Measurements from ENCODE around the gene MAS1L.
A peak's percentile ranks its signal among the peaks of the same experiment; 100 is the strongest.

MAS1L gene

GRCh38 chr6:29524444-29525310 lies 36.9 kb upstream of the MAS1L start:
- WGBS (ENCODE audit: insufficient coverage, insufficient read length), result no CpG with 5 or more reads among the region's 7 CpGs
- Histone ChIP-seq H3K4me1 (ENCODE audit: control insufficient read depth, insufficient read depth, low read length) (no peaks in the 10 kb centered on the region), H3K9me3 (ENCODE audit: control insufficient read depth, insufficient read depth, low read length) (no peaks in the 10 kb centered on the region), H3K27me3 (ENCODE audit: control insufficient read depth, insufficient read depth, low read length) (no peaks in the 10 kb centered on the region), H3K36me3 (ENCODE audit: control insufficient read depth, insufficient read depth, low read length) (no peaks in the 10 kb centered on the region), H3K27ac (ENCODE audit: low read length) (no peak overlapping the region), H3K4me3 (ENCODE audit: low read length) (no peak overlapping the region)
- DNase-seq (ENCODE audit: low read depth, low spot score), result peak; percentile 11

GRCh38 chr6:29524044-29524443 lies 36.3 kb upstream of the MAS1L start:
- Histone ChIP-seq H3K36me3 (ENCODE audit: control insufficient read depth, insufficient read depth, low read length) (no peaks in the 10 kb centered on the region), H3K4me1 (ENCODE audit: control insufficient read depth, insufficient read depth, low read length) (no peaks in the 10 kb centered on the region), H3K9me3 (ENCODE audit: control insufficient read depth, insufficient read depth, low read length) (no peaks in the 10 kb centered on the region), H3K27ac (ENCODE audit: low read length) (no peak overlapping the region), H3K4me3 (ENCODE audit: low read length) (no peak overlapping the region), H3K27me3 (ENCODE audit: control insufficient read depth, insufficient read depth, low read length) (no peaks in the 10 kb centered on the region)
- WGBS (ENCODE audit: insufficient coverage, insufficient read length), result no CpG with 5 or more reads among the region's 2 CpGs
- no peak for DNase-seq (ENCODE audit: low read depth, low spot score)

GRCh38 chr6:29522227-29522626 lies 34.5 kb upstream of the MAS1L start:
- H3K4me1 ChIP-seq (ENCODE audit: control insufficient read depth, insufficient read depth, low read length), result no peaks in the 10 kb centered on the region
- no peaks in the 10 kb centered on the region for H3K36me3 ChIP-seq (ENCODE audit: control insufficient read depth, insufficient read depth, low read length)
- no peak overlapping the region for H3K27ac ChIP-seq (ENCODE audit: low read length)
- no CpG with 5 or more reads among the region's 2 CpGs for WGBS (ENCODE audit: insufficient coverage, insufficient read length)
- DNase-seq (ENCODE audit: low read depth, low spot score), result no peak
- H3K9me3 ChIP-seq (ENCODE audit: control insufficient read depth, insufficient read depth, low read length), result no peaks in the 10 kb centered on the region
- no peaks in the 10 kb centered on the region for H3K27me3 ChIP-seq (ENCODE audit: control insufficient read depth, insufficient read depth, low read length)
- H3K4me3 ChIP-seq (ENCODE audit: low read length), result no peak overlapping the region

- Histone ChIP-seq H3K36me3 (ENCODE audit: control insufficient read depth, insufficient read depth, low read length) (no peaks in the 10 kb centered on the region), H3K9me3 (ENCODE audit: control insufficient read depth, insufficient read depth, low read length) (no peaks in the 10 kb centered on the region), H3K4me1 (ENCODE audit: control insufficient read depth, insufficient read depth, low read length) (no peaks in the 10 kb centered on the region), H3K27ac (ENCODE audit: low read length) (no peak overlapping the region), H3K4me3 (ENCODE audit: low read length) (no peak overlapping the region), H3K27me3 (ENCODE audit: control insufficient read depth, insufficient read depth, low read length) (no peaks in the 10 kb centered on the region)
- no CpG with 5 or more reads among the region's 8 CpGs for WGBS (ENCODE audit: insufficient coverage, insufficient read length)
- no peak for DNase-seq (ENCODE audit: low read depth, low spot score)
Observed at GRCh38 chr6:29521006-29521680, 33.4 kb upstream of the MAS1L start.

GRCh38 chr6:29520232-29520631 lies 32.5 kb upstream of the MAS1L start:
- Histone ChIP-seq H3K4me1 (ENCODE audit: control insufficient read depth, insufficient read depth, low read length) (no peaks in the 10 kb centered on the region), H3K27me3 (ENCODE audit: control insufficient read depth, insufficient read depth, low read length) (no peaks in the 10 kb centered on the region), H3K36me3 (ENCODE audit: control insufficient read depth, insufficient read depth, low read length) (no peaks in the 10 kb centered on the region), H3K27ac (ENCODE audit: low read length) (no peak overlapping the region), H3K9me3 (ENCODE audit: control insufficient read depth, insufficient read depth, low read length) (no peaks in the 10 kb centered on the region), H3K4me3 (ENCODE audit: low read length) (no peak overlapping the region)
- DNase-seq (ENCODE audit: low read depth, low spot score), result no peak
- WGBS (ENCODE audit: insufficient coverage, insufficient read length), result no CpG with 5 or more reads among the region's 4 CpGs

GRCh38 chr6:29519291-29520010 lies 31.7 kb upstream of the MAS1L start:
- Histone ChIP-seq H3K4me3 (ENCODE audit: low read length) (no peak overlapping the region), H3K36me3 (ENCODE audit: control insufficient read depth, insufficient read depth, low read length) (no peaks in the 10 kb centered on the region), H3K9me3 (ENCODE audit: control insufficient read depth, insufficient read depth, low read length) (no peaks in the 10 kb centered on the region), H3K27me3 (ENCODE audit: control insufficient read depth, insufficient read depth, low read length) (no peaks in the 10 kb centered on the region), H3K27ac (ENCODE audit: low read length) (no peak overlapping the region), H3K4me1 (ENCODE audit: control insufficient read depth, insufficient read depth, low read length) (no peaks in the 10 kb centered on the region)
- WGBS (ENCODE audit: insufficient coverage, insufficient read length), result no CpG with 5 or more reads among the region's 6 CpGs
- no peak for DNase-seq (ENCODE audit: low read depth, low spot score)

- H3K9me3 ChIP-seq (ENCODE audit: control insufficient read depth, insufficient read depth, low read length), result no peaks in the 10 kb centered on the region
- no peaks in the 10 kb centered on the region for H3K36me3 ChIP-seq (ENCODE audit: control insufficient read depth, insufficient read depth, low read length)
- H3K27me3 ChIP-seq (ENCODE audit: control insufficient read depth, insufficient read depth, low read length), result no peaks in the 10 kb centered on the region
- DNase-seq (ENCODE audit: low read depth, low spot score), result no peak
- H3K27ac ChIP-seq (ENCODE audit: low read length), result no peak overlapping the region
- H3K4me1 ChIP-seq (ENCODE audit: control insufficient read depth, insufficient read depth, low read length), result no peaks in the 10 kb centered on the region
- WGBS (ENCODE audit: insufficient coverage, insufficient read length), result no CpG with 5 or more reads among the region's 7 CpGs
- no peak overlapping the region for H3K4me3 ChIP-seq (ENCODE audit: low read length)
Observed at GRCh38 chr6:29517728-29518440, 30.1 kb upstream of the MAS1L start.

- no peaks in the 10 kb centered on the region for H3K4me1 ChIP-seq (ENCODE audit: control insufficient read depth, insufficient read depth, low read length)
- no peak overlapping the region for H3K4me3 ChIP-seq (ENCODE audit: low read length)
- no peaks in the 10 kb centered on the region for H3K27me3 ChIP-seq (ENCODE audit: control insufficient read depth, insufficient read depth, low read length)
- H3K27ac ChIP-seq (ENCODE audit: low read length), result no peak overlapping the region
- DNase-seq (ENCODE audit: low read depth, low spot score), result no peak
- no peaks in the 10 kb centered on the region for H3K9me3 ChIP-seq (ENCODE audit: control insufficient read depth, insufficient read depth, low read length)
- no peaks in the 10 kb centered on the region for H3K36me3 ChIP-seq (ENCODE audit: control insufficient read depth, insufficient read depth, low read length)
- WGBS (ENCODE audit: insufficient coverage, insufficient read length), result no CpG with 5 or more reads among the region's 1 CpG
Observed at GRCh38 chr6:29517245-29517644, 29.5 kb upstream of the MAS1L start.

- H3K36me3 ChIP-seq (ENCODE audit: control insufficient read depth, insufficient read depth, low read length), result no peaks in the 10 kb centered on the region
- H3K9me3 ChIP-seq (ENCODE audit: control insufficient read depth, insufficient read depth, low read length), result no peaks in the 10 kb centered on the region
Observed at GRCh38 chr6:29516108-29516507, 28.4 kb upstream of the MAS1L start.

GRCh38 chr6:29510746-29511300 lies 23.1 kb upstream of the MAS1L start:
- H3K9me3 ChIP-seq (ENCODE audit: control insufficient read depth, insufficient read depth, low read length), result no peaks in the 10 kb centered on the region
- no CpG with 5 or more reads among the region's 2 CpGs for WGBS (ENCODE audit: insufficient coverage, insufficient read length)
- no peak for DNase-seq (ENCODE audit: low read depth, low spot score)
- H3K27ac ChIP-seq (ENCODE audit: low read length), result no peak overlapping the region
- no peaks in the 10 kb centered on the region for H3K27me3 ChIP-seq (ENCODE audit: control insufficient read depth, insufficient read depth, low read length)
- H3K4me1 ChIP-seq (ENCODE audit: control insufficient read depth, insufficient read depth, low read length), result peaks cover 1% of the 10 kb centered on the region; the same call in 1 of the 2 replicates
- H3K36me3 ChIP-seq (ENCODE audit: control insufficient read depth, insufficient read depth, low read length), result no peaks in the 10 kb centered on the region
- no peak overlapping the region for H3K4me3 ChIP-seq (ENCODE audit: low read length)

More at GRCh38 chr6:29516108-29516507, 28.4 kb upstream of the MAS1L start:
- Histone ChIP-seq H3K27ac (ENCODE audit: low read length) (no peak overlapping the region), H3K4me1 (ENCODE audit: control insufficient read depth, insufficient read depth, low read length) (no peaks in the 10 kb centered on the region), H3K27me3 (ENCODE audit: control insufficient read depth, insufficient read depth, low read length) (no peaks in the 10 kb centered on the region), H3K4me3 (ENCODE audit: low read length) (no peak overlapping the region)
- DNase-seq (ENCODE audit: low read depth, low spot score), result no peak
- WGBS (ENCODE audit: insufficient coverage, insufficient read length), result no CpG with 5 or more reads among the region's 6 CpGs

All from iPS DF 6.9 (cell line).